Spleen (tissue), 7 donors: ENCODE results near the gene MYL10.

Experiments
- CTCF ChIP-seq, 11 experiments: fragments of 200-600 bp in 7 of 11; fragments of 450-650 bp in 4 of 11; sonication (generic) in 4 of 11; IDR thresholded peaks in 8 of 11; conservative IDR thresholded peaks in 3 of 11; 1 replicate in 7 of 11; 2 replicates in 4 of 11; pipeline versions ENCODE4 v1.4.0 to v1.8.0; 2016 to 2021; ENCODE audit warnings: antibody characterized with exemption in 11 of 11, inconsistent platforms in 4 of 11, mild to moderate bottlenecking in 1 of 11
- POLR2A ChIP-seq, 3 donors: fragments of 450-650 bp; IDR thresholded peaks; one replicate each; pipeline ENCODE4 v1.5.1; 2017; ENCODE audit warnings: antibody characterized with exemption in 3 of 3, mild to moderate bottlenecking in 1 of 3
- donor health status: DM: no; HTN: no; CAD: no; lungs with moderate emphysema.
- donor health status: DM: no; HTN: no; CAD: no.
- donor health status: DM: no; HTN: no; CAD: no.

- TF ChIP-seq POLR2A (IDR thresholded peaks at IDR 0.05) (no peak), CTCF (IDR thresholded peaks at IDR 0.05 in 8 of 11, conservative IDR thresholded peaks at IDR 0.05 in 3 of 11) (no peak)
Observed at GRCh38 chr7:101599787-101600186, 29.3 kb downstream of the MYL10 start.
